Subcutaneous abdominal adipose tissue (tissue), 5 donors: Measurements from ENCODE around the gene XPC.

Source experiments
- H3K27ac ChIP-seq: one replicate; pipeline ENCODE4 v1.7.0; 2013; ENCODE audit warnings: low read depth, mild to moderate bottlenecking, inconsistent platforms, low read length, moderate library complexity
- H3K27me3 ChIP-seq, 5 donors: one replicate each; pipeline ENCODE4 v1.7.0; 2013; ENCODE audit warnings: low read length in 5 of 5, inconsistent platforms in 1 of 5; ENCODE audit not compliant: control insufficient read depth in 5 of 5, insufficient read depth in 4 of 5
- H3K36me3 ChIP-seq, 5 donors: one replicate each; pipeline ENCODE4 v1.7.0; 2013; ENCODE audit warnings: low read length in 5 of 5; ENCODE audit not compliant: control insufficient read depth in 5 of 5, insufficient read depth in 5 of 5
- H3K4me1 ChIP-seq, 5 donors: one replicate each; pipeline ENCODE4 v1.7.0; 2013; ENCODE audit warnings: low read length in 5 of 5, mild to moderate bottlenecking in 3 of 5, moderate library complexity in 1 of 5; ENCODE audit not compliant: control insufficient read depth in 5 of 5, insufficient read depth in 5 of 5
- H3K4me3 ChIP-seq, 5 donors: one replicate each; pipeline ENCODE4 v1.7.0; 2013; ENCODE audit warnings: low read length in 5 of 5, low read depth in 1 of 5
- H3K9ac ChIP-seq, 5 donors: one replicate each; pipeline ENCODE4 v1.7.0; 2013; ENCODE audit warnings: low read length in 5 of 5, mild to moderate bottlenecking in 4 of 5, moderate library complexity in 3 of 5
- H3K9me3 ChIP-seq, 5 donors: one replicate each; pipeline ENCODE4 v1.7.0; 2013; ENCODE audit warnings: low read length in 5 of 5; ENCODE audit not compliant: control insufficient read depth in 5 of 5
- donor health status: healthy.
- donor health status: healthy.
- donor health status: healthy.
- donor health status: healthy.
- donor health status: healthy.

Gene XPC

GRCh38 chr3:14158370-14158769, 20.0 kb downstream of the XPC start:
- Histone ChIP-seq H3K27ac (no peak overlapping the region), H3K9me3 (peaks cover 0 to 15% (median 9%) of the 10 kb centered on the region in 5 donors), H3K4me3 (no peak overlapping the region), H3K36me3 (peaks cover 49 to 94% (median 85%) of the 10 kb centered on the region in 5 donors), H3K4me1 (no peaks in the 10 kb centered on the region), H3K27me3 (no peaks in the 10 kb centered on the region), H3K9ac (no peak overlapping the region)

- Histone ChIP-seq H3K36me3 (peaks cover 45 to 94% (median 86%) of the 10 kb centered on the region in 5 donors), H3K9ac (no peak overlapping the region), H3K27me3 (no peaks in the 10 kb centered on the region), H3K27ac (no peak overlapping the region), H3K9me3 (peaks cover 0 to 15% (median 9%) of the 10 kb centered on the region in 5 donors), H3K4me3 (no peak overlapping the region), H3K4me1 (no peaks in the 10 kb centered on the region)
These were observed 20.4 kb downstream of the XPC start for GRCh38 chr3:14157951-14158350.

GRCh38 chr3:14156843-14157561, 21.4 kb downstream of the XPC start:
- H3K36me3 ChIP-seq: peaks cover 35 to 94% (median 85%) of the 10 kb centered on the region in 5 donors

GRCh38 chr3:14156201-14156600, 22.2 kb downstream of the XPC start:
- Histone ChIP-seq H3K9me3 (peaks cover 0 to 6% (median 0%) of the 10 kb centered on the region in 5 donors), H3K4me1 (no peaks in the 10 kb centered on the region), H3K27ac (no peak overlapping the region), H3K9ac (no peak overlapping the region), H3K36me3 (peaks cover 27 to 94% (median 85%) of the 10 kb centered on the region in 5 donors), H3K4me3 (no peak overlapping the region), H3K27me3 (no peaks in the 10 kb centered on the region)

More at GRCh38 chr3:14156843-14157561, 21.4 kb downstream of the XPC start:
- Histone ChIP-seq H3K4me1 (no peaks in the 10 kb centered on the region), H3K9ac (no peak overlapping the region), H3K27ac (no peak overlapping the region), H3K27me3 (no peaks in the 10 kb centered on the region), H3K9me3 (peaks cover 0 to 14% (median 6%) of the 10 kb centered on the region in 5 donors), H3K4me3 (no peak overlapping the region)

- H3K36me3 ChIP-seq: peaks cover 17 to 90% (median 79%) of the 10 kb centered on the region in 5 donors
- no peak overlapping the region for H3K4me3 ChIP-seq
- H3K9me3 ChIP-seq: no peaks in the 10 kb centered on the region
- H3K27ac ChIP-seq: no peak overlapping the region
- no peaks in the 10 kb centered on the region for H3K4me1 ChIP-seq
- H3K9ac ChIP-seq: no peak overlapping the region
- no peaks in the 10 kb centered on the region for H3K27me3 ChIP-seq
These were observed 23.4 kb downstream of the XPC start for GRCh38 chr3:14154895-14155440.

GRCh38 chr3:14154276-14154675, 24.1 kb downstream of the XPC start:
- H3K4me3 ChIP-seq: no peak overlapping the region
- peaks cover 14 to 87% (median 73%) of the 10 kb centered on the region in 5 donors for H3K36me3 ChIP-seq
- no peaks in the 10 kb centered on the region for H3K4me1 ChIP-seq
- no peak overlapping the region for H3K9ac ChIP-seq
- no peaks in the 10 kb centered on the region for H3K27me3 ChIP-seq
- H3K9me3 ChIP-seq: no peaks in the 10 kb centered on the region
- H3K27ac ChIP-seq: no peak overlapping the region

- Histone ChIP-seq H3K9ac (no peak overlapping the region), H3K27ac (no peak overlapping the region), H3K4me3 (no peak overlapping the region), H3K27me3 (no peaks in the 10 kb centered on the region), H3K4me1 (no peaks in the 10 kb centered on the region), H3K36me3 (peaks cover 9 to 80% (median 69%) of the 10 kb centered on the region in 5 donors), H3K9me3 (no peaks in the 10 kb centered on the region)
These were observed 24.7 kb downstream of the XPC start for GRCh38 chr3:14153663-14154062.

GRCh38 chr3:14152963-14153355, 25.4 kb downstream of the XPC start:
- Histone ChIP-seq H3K27me3 (no peaks in the 10 kb centered on the region), H3K9me3 (no peaks in the 10 kb centered on the region), H3K27ac (no peak overlapping the region), H3K9ac (no peak overlapping the region), H3K36me3 (peaks cover 8 to 80% (median 69%) of the 10 kb centered on the region in 5 donors), H3K4me3 (no peak overlapping the region), H3K4me1 (peaks cover 0 to 6% (median 4%) of the 10 kb centered on the region in 5 donors)

GRCh38 chr3:14152233-14152962, 26.0 kb downstream of the XPC start:
- no peak overlapping the region for H3K9ac ChIP-seq
- peaks cover 0 to 11% (median 7%) of the 10 kb centered on the region in 5 donors for H3K4me1 ChIP-seq
- no peaks in the 10 kb centered on the region for H3K27me3 ChIP-seq
- H3K4me3 ChIP-seq: no peak overlapping the region
- H3K9me3 ChIP-seq: no peaks in the 10 kb centered on the region
- no peak overlapping the region for H3K27ac ChIP-seq
- H3K36me3 ChIP-seq: peaks cover 8 to 80% (median 69%) of the 10 kb centered on the region in 5 donors
